A549 (cell line): ENCODE measurements around the gene C10orf67. TPM values are rescaled to one million over a fixed set of nuclear protein-coding genes. Genes with fewer than 3 reads are reported as not detected.
"Not testable (repeated sequence)": the region's sequence is repeated elsewhere in the genome, so short reads cannot be mapped to it uniquely, and the experiment has no call there.

Source experiments
- ATAC-seq, 2 experiments: fragments of 200-7000 bp in 1 of 2; fragments of >200 bp in 1 of 2; cut with Nextera tagmentation in 1 of 2; cut with Tn5 transposase in 1 of 2; 3 replicates each; pipeline versions ENCODE4 v1.8.0 to v1.9.1; 2018 to 2020; ENCODE audit warnings: mild to moderate bottlenecking in 1 of 2, moderate library complexity in 1 of 2
- CTCF ChIA-PET: fragments of 300-600 bp; sonication (Branson Sonifier 250); formaldehyde crosslinking; extraction: SDS; loops from one replicate; lab custom pipeline; 2021; ENCODE audit warnings: antibody characterized with exemption, inconsistent platforms; lab: Yijun Ruan, JAX
- POLR2A ChIA-PET: fragments of 350-600 bp; formaldehyde crosslinking; extraction: SDS; loops from one replicate; lab custom pipeline; 2021; ENCODE audit warnings: antibody characterized with exemption, inconsistent platforms; lab: Yijun Ruan, JAX
- DNase-seq, 2 experiments: peaks; one replicate each; pipeline versions ENCODE4 v3.0.0 to v3.0.0-alpha.2; 2011 to 2016; ENCODE audit warnings: low read depth in 1 of 2, low spot score in 1 of 2
- FAIRE-seq: peaks from 2 replicates; lab custom pipeline; 2011; peaks lifted over from hg19 to GRCh38; lab: Jason Lieb, UNC
- H3K27ac ChIP-seq, 2 experiments: fragments of >200 bp; sonication (Bioruptor Twin); formaldehyde crosslinking; 3 replicates each; pipeline ENCODE4 v1.5.1; 2016 to 2017
- H3K4me1 ChIP-seq: fragments of >200 bp; sonication (Bioruptor Twin); formaldehyde crosslinking; 3 replicates; pipeline ENCODE4 v1.6.1; 2016
- H3K4me2 ChIP-seq: fragments of >200 bp; sonication (Bioruptor Twin); formaldehyde crosslinking; 3 replicates; pipeline ENCODE4 v1.6.1; 2016
- H3K4me3 ChIP-seq: fragments of >200 bp; sonication (Bioruptor Twin); formaldehyde crosslinking; 3 replicates; pipeline ENCODE4 v1.5.1; 2016
- H3K9me3 ChIP-seq: fragments of >200 bp; sonication (Bioruptor Twin); formaldehyde crosslinking; 3 replicates; pipeline ENCODE4 v1.6.1; 2016
- ATOH8 ChIP-seq: fragments of 250-450 bp; sonication (Bioruptor Pico); IDR thresholded peaks from 2 replicates; pipeline ENCODE4 v1.5.0; 2020; ENCODE audit warnings: low read depth, mild to moderate bottlenecking, moderate library complexity
- CHD4 ChIP-seq: fragments of 200-600 bp; sonication (generic); IDR thresholded peaks from 2 replicates; pipeline ENCODE4 v1.6.1; 2016; ENCODE audit warnings: antibody characterized with exemption, mild to moderate bottlenecking, borderline replicate concordance
- CTCF ChIP-seq: fragments of >200 bp; sonication (Bioruptor Twin); formaldehyde crosslinking; IDR thresholded peaks from 3 replicates; pipeline ENCODE4 v1.5.1; 2016
- EHF ChIP-seq: fragments of 250-450 bp; sonication (Bioruptor Pico); IDR thresholded peaks from 2 replicates; pipeline ENCODE4 v1.5.0; 2020; ENCODE audit warnings: mild to moderate bottlenecking
- ESRRA ChIP-seq: fragments of 150-350 bp; IDR thresholded peaks from 2 replicates; pipeline ENCODE4 v1.6.1; 2014; ENCODE audit warnings: mild to moderate bottlenecking, low read length, borderline replicate concordance
- FOSB ChIP-seq: fragments of 250-450 bp; sonication (Bioruptor Pico); IDR thresholded peaks from 2 replicates; pipeline ENCODE4 v1.5.0; 2020; ENCODE audit warnings: mild to moderate bottlenecking, moderate library complexity
- FOSL2 ChIP-seq, 2 experiments: fragments of 450-650 bp in 1 of 2; fragments of >200 bp in 1 of 2; sonication (Bioruptor Twin) in 1 of 2; formaldehyde crosslinking; IDR thresholded peaks; 2 replicates each; pipeline versions ENCODE4 v1.5.0 to v1.6.1; 2016 to 2020; ENCODE audit warnings: mild to moderate bottlenecking in 1 of 2, moderate library complexity in 1 of 2
- GATA3 ChIP-seq: IDR thresholded peaks from 2 replicates; pipeline ENCODE4 v1.6.1; 2012; ENCODE audit warnings: borderline replicate concordance
- HES2 ChIP-seq: fragments of >200 bp; sonication (Bioruptor Twin); formaldehyde crosslinking; IDR thresholded peaks from 2 replicates; pipeline ENCODE4 v1.6.1; 2016
- HMGXB4 ChIP-seq: fragments of 250-450 bp; sonication (Bioruptor Pico); IDR thresholded peaks from 2 replicates; pipeline ENCODE4 v1.5.0; 2021; ENCODE audit warnings: mild to moderate bottlenecking, moderate library complexity, borderline replicate concordance
- MAFK ChIP-seq: fragments of 450-650 bp; IDR thresholded peaks from 2 replicates; pipeline ENCODE4 v1.6.1; 2014; ENCODE audit not compliant: partially characterized antibody
- MAX ChIP-seq: IDR thresholded peaks from 2 replicates; pipeline ENCODE4 v1.6.1; 2012
- MYC ChIP-seq: IDR thresholded peaks from 2 replicates; pipeline ENCODE4 v1.6.1; 2012; ENCODE audit warnings: mild to moderate bottlenecking, inconsistent platforms, low read length, improper control_type of control experiment, borderline replicate concordance
- NR3C1 ChIP-seq: fragments of >200 bp; sonication (Bioruptor Twin); formaldehyde crosslinking; IDR thresholded peaks from 3 replicates; pipeline ENCODE4 v1.6.1; 2017
- RCOR1 ChIP-seq: fragments of 150-350 bp; IDR thresholded peaks from 2 replicates; pipeline ENCODE4 v1.6.1; 2014; ENCODE audit warnings: antibody characterized with exemption, low read length, low read depth
- REST ChIP-seq: fragments of 200-600 bp; sonication (generic); IDR thresholded peaks from 2 replicates; pipeline ENCODE4 v1.6.1; 2016; ENCODE audit warnings: antibody characterized with exemption, mild to moderate bottlenecking, moderate library complexity
- ZFP36 ChIP-seq: fragments of 450-650 bp; IDR thresholded peaks from 2 replicates; pipeline ENCODE4 v1.6.1; 2014; ENCODE audit warnings: borderline replicate concordance; ENCODE audit not compliant: partially characterized antibody
- ZNF302 ChIP-seq: fragments of 250-450 bp; sonication (Bioruptor Pico); IDR thresholded peaks from 2 replicates; pipeline ENCODE4 v1.9.0; 2021; ENCODE audit warnings: inconsistent platforms, mild to moderate bottlenecking, moderate library complexity
- WGBS: methylation state at CpG from one replicate; pipeline ENCODE4 v1.1.6; 2017; ENCODE audit errors: missing lambda C conversion rate; 5-methylcytosine and 5-hydroxymethylcytosine counted together
- polyA plus RNA-seq, 4 experiments: library from polyadenylated mRNA; depleted of rRNA in 3 of 4; stranded (reverse); fragments of >200 nt; fragmentation: RNase III in 1 of 4; extraction: RNeasy Plus Mini Kit Qiagen cat#74134 plus additional on column Dnase treatment in 1 of 4; gene quantifications; 2 replicates in 3 of 4; 3 replicates in 1 of 4; pipeline ENCODE4 v1.2.3, GENCODE V29; 2011 to 2017

Gene C10orf67
- polyA plus RNA-seq, 2 of the 4 experiments (the other 2 are of a cell fraction), result 0.06 to 0.09 TPM

GRCh38 chr10:23390809-23391208 lies 46.2 kb upstream of the C10orf67 start:
- no peak for TF ChIP-seq CHD4
- no peak for TF ChIP-seq MYC
- TF ChIP-seq ATOH8 (CRISPR knock-in tag), result no peak
- no peak for TF ChIP-seq HES2
- no peak for TF ChIP-seq MAX
- no peak for TF ChIP-seq EHF (CRISPR knock-in tag)
- H3K4me2 ChIP-seq, result no peak overlapping the region
- H3K9me3 ChIP-seq, result no peaks in the 10 kb centered on the region
- no peak for ATAC-seq
- POLR2A ChIA-PET, result no interaction called here
- H3K4me1 ChIP-seq, result no peaks in the 10 kb centered on the region
- H3K27ac ChIP-seq, result no peak overlapping the region
- no peak for DNase-seq
- CTCF ChIA-PET, result interaction anchor here (0.8 kb wide), 1 partner anchor 15 kb away, joined by 5 read pairs; no protein-coding TSS in a partner anchor
- WGBS, result 59% methylated on average over 4 of the region's 4 CpGs
- FAIRE-seq, result no peak
- no peak overlapping the region for H3K4me3 ChIP-seq

- H3K4me1 ChIP-seq, H3K27ac ChIP-seq, H3K4me3 ChIP-seq, DNase-seq, H3K9me3 ChIP-seq, POLR2A ChIA-PET, CTCF ChIA-PET, H3K4me2 ChIP-seq, FAIRE-seq, ATAC-seq: not testable (repeated sequence)
- 49% methylated on average over 10 of the region's 10 CpGs for WGBS
Measured at GRCh38 chr10:23390408-23390807, 45.8 kb upstream of the C10orf67 start.

- H3K9me3 ChIP-seq, DNase-seq, ATAC-seq, H3K4me2 ChIP-seq, FAIRE-seq, POLR2A ChIA-PET, H3K27ac ChIP-seq, CTCF ChIA-PET, H3K4me3 ChIP-seq, H3K4me1 ChIP-seq: not testable (repeated sequence)
- 42% methylated on average over 3 of the region's 3 CpGs for WGBS
Measured at GRCh38 chr10:23387516-23387915, 42.9 kb upstream of the C10orf67 start.

GRCh38 chr10:23386052-23386451 lies 41.5 kb upstream of the C10orf67 start:
- Histone ChIP-seq H3K4me2 (no peak overlapping the region), H3K4me1 (no peaks in the 10 kb centered on the region), H3K27ac (no peak overlapping the region), H3K4me3 (no peak overlapping the region), H3K9me3 (no peaks in the 10 kb centered on the region)
- ChIA-PET CTCF (interaction anchor here (0.6 kb wide), 1 partner anchor 8 kb away, joined by 3 read pairs; no protein-coding TSS in a partner anchor), POLR2A (no interaction called here)
- DNase-seq, result no peak
- 71% methylated on average over 3 of the region's 3 CpGs for WGBS
- ATAC-seq, result no peak
- no peak for FAIRE-seq
- TF ChIP-seq FOSB, result no peak
- peak; percentile 16 for TF ChIP-seq MAFK

GRCh38 chr10:23384364-23384763 lies 39.8 kb upstream of the C10orf67 start:
- FAIRE-seq, result no peak
- Histone ChIP-seq H3K9me3 (no peaks in the 10 kb centered on the region), H3K4me1 (no peaks in the 10 kb centered on the region), H3K27ac (no peak overlapping the region), H3K4me2 (no peak overlapping the region), H3K4me3 (no peak overlapping the region)
- POLR2A ChIA-PET, result no interaction called here
- CTCF ChIA-PET, result no interaction called here
- ATAC-seq, result no peak
- no peak for DNase-seq
- WGBS, result 14% methylated on average over 1 of the region's 1 CpG
- TF ChIP-seq NR3C1 (no peak), ESRRA (no peak), GATA3 (no peak), HMGXB4 (CRISPR knock-in tag) (no peak), ZFP36 (no peak), RCOR1 (no peak), REST (no peak), ZNF302 (CRISPR knock-in tag) (no peak), FOSL2 (IDR thresholded peaks at IDR 0.05) (no peak), FOSL2 (CRISPR knock-in tag; IDR thresholded peaks at IDR 0.05) (no peak), CTCF (no peak)
